Prostate gland (tissue), 2 donors: Measurements from ENCODE around the gene SNX4. TPM values are rescaled to one million over a fixed set of nuclear protein-coding genes. Genes with fewer than 3 reads are reported as not detected.

ENCODE experiments used
- DNase-seq: peaks from one replicate; pipeline ENCODE4 v3.0.0-alpha.2; 2019; ENCODE audit warnings: low spot score
- H3K27ac ChIP-seq, 2 donors: fragments of 200-600 bp; sonication (generic); 2 replicates each; pipeline ENCODE4 v1.5.1; 2017 to 2019
- H3K27me3 ChIP-seq: fragments of 200-600 bp; sonication (generic); replicated peaks from 2 replicates; pipeline ENCODE4 v1.5.1; 2019; ENCODE audit not compliant: insufficient read depth
- H3K36me3 ChIP-seq, 2 donors: fragments of 200-600 bp; sonication (generic); 1 replicate in 1 of 2; 2 replicates in 1 of 2; pipeline versions ENCODE4 v1.5.1 to v1.8.1; 2017 to 2019
- H3K4me1 ChIP-seq: fragments of 200-600 bp; sonication (generic); replicated peaks from 2 replicates; pipeline ENCODE4 v1.5.1; 2019
- H3K4me3 ChIP-seq, 2 donors: fragments of 200-600 bp; sonication (generic); 2 replicates each; pipeline ENCODE4 v1.5.1; 2017 to 2019
- H3K9me3 ChIP-seq: fragments of 200-600 bp; sonication (generic); 2 replicates; pipeline ENCODE4 v1.5.1; 2017
- CTCF ChIP-seq, 4 experiments: fragments of 200-600 bp in 2 of 4; fragments of 450-650 bp in 2 of 4; sonication (generic) in 2 of 4; IDR thresholded peaks; 1 replicate in 3 of 4; 2 replicates in 1 of 4; pipeline ENCODE4 v1.5.1; 2016 to 2019; ENCODE audit warnings: antibody characterized with exemption in 4 of 4, mild to moderate bottlenecking in 2 of 4, moderate library complexity in 2 of 4
- POLR2A ChIP-seq: fragments of 450-650 bp; IDR thresholded peaks from one replicate; pipeline ENCODE4 v1.6.1; 2016; ENCODE audit warnings: antibody characterized with exemption, mild to moderate bottlenecking
- POLR2AphosphoS5 ChIP-seq: sonication (generic); formaldehyde crosslinking; IDR thresholded peaks from one replicate; pipeline ENCODE4 v1.6.1; 2017; ENCODE audit warnings: antibody characterized with exemption
- WGBS: methylation state at CpG from one replicate; pipeline ENCODE4 v1.1.5; 2018; 5-methylcytosine and 5-hydroxymethylcytosine counted together
- intact Hi-C: fragments of 100-400 bp; cut with DNase I; formaldehyde crosslinking; loops from one replicate; pipeline ENCODE4 v1.14.2; 2022
- total RNA-seq, 2 donors: library from RNA; depleted of rRNA; stranded (reverse); fragments of >200 nt; gene quantifications; one replicate each; pipeline ENCODE4 v1.1.0, GENCODE V29; 2016

Gene SNX4
- total RNA-seq, 2 donors from 2014 or later, result 50.7 to 60.0 TPM

GRCh38 chr3:125440970-125441369, 79.0 kb downstream of the SNX4 start:
- no peak for DNase-seq
- no peaks in the 10 kb centered on the region for H3K27me3 ChIP-seq
- no peak overlapping the region for H3K4me3 ChIP-seq
- no peak for TF ChIP-seq CTCF (IDR thresholded peaks at IDR 0.05)
- TF ChIP-seq POLR2A, result no peak
- no peak for TF ChIP-seq POLR2AphosphoS5
- H3K36me3 ChIP-seq, result no peaks in the 10 kb centered on the region
- no peaks in the 10 kb centered on the region for H3K9me3 ChIP-seq
- H3K4me1 ChIP-seq, result no peaks in the 10 kb centered on the region
- no peak overlapping the region for H3K27ac ChIP-seq
- intact Hi-C loops, result no loop called here
- 97% methylated on average over 2 of the region's 2 CpGs for WGBS

GRCh38 chr3:125440559-125440955, 79.4 kb downstream of the SNX4 start:
- TF ChIP-seq POLR2AphosphoS5 (no peak), POLR2A (no peak), CTCF (IDR thresholded peaks at IDR 0.05) (no peak)
- H3K4me3 ChIP-seq, result no peak overlapping the region
- intact Hi-C loops, result no loop called here
- 76% methylated on average over 3 of the region's 3 CpGs for WGBS
- H3K36me3 ChIP-seq, result no peaks in the 10 kb centered on the region
- peak; percentile 16 for DNase-seq
- H3K4me1 ChIP-seq, result no peaks in the 10 kb centered on the region
- H3K27ac ChIP-seq, result no peak overlapping the region
- no peaks in the 10 kb centered on the region for H3K9me3 ChIP-seq
- H3K27me3 ChIP-seq, result no peaks in the 10 kb centered on the region

GRCh38 chr3:125437631-125438435, 82.2 kb downstream of the SNX4 start:
- 48% methylated on average over 9 of the region's 9 CpGs for WGBS
- no peaks in the 10 kb centered on the region for H3K4me1 ChIP-seq
- peak; percentile 21 for DNase-seq

GRCh38 chr3:125436921-125437320, 83.1 kb downstream of the SNX4 start:
- Histone ChIP-seq H3K4me3 (no peak overlapping the region), H3K4me1 (no peaks in the 10 kb centered on the region), H3K27ac (no peak overlapping the region), H3K36me3 (no peaks in the 10 kb centered on the region), H3K27me3 (no peaks in the 10 kb centered on the region), H3K9me3 (no peaks in the 10 kb centered on the region)
- intact Hi-C loops, result loop anchor here (2.0 to 10.0 kb wide), 4 partner anchors 272 to 672 kb away; no protein-coding TSS in a partner anchor
- DNase-seq, result no peak
- 77% methylated on average over 7 of the region's 7 CpGs for WGBS
- no peak for TF ChIP-seq POLR2A
- no peak for TF ChIP-seq CTCF (IDR thresholded peaks at IDR 0.05)

More at GRCh38 chr3:125437631-125438435, 82.2 kb downstream of the SNX4 start:
- H3K4me3 ChIP-seq, result no peak overlapping the region
- no peaks in the 10 kb centered on the region for H3K36me3 ChIP-seq
- H3K27me3 ChIP-seq, result no peaks in the 10 kb centered on the region
- intact Hi-C loops, result loop anchor here (2.0 to 10.0 kb wide), 4 partner anchors 273 to 673 kb away; no protein-coding TSS in a partner anchor
- TF ChIP-seq CTCF (IDR thresholded peaks at IDR 0.05) (peak; percentile 85 to 96 (median 90)), POLR2AphosphoS5 (no peak), POLR2A (no peak)
- H3K9me3 ChIP-seq, result no peaks in the 10 kb centered on the region
- no peak overlapping the region for H3K27ac ChIP-seq

GRCh38 chr3:125435231-125435630, 84.8 kb downstream of the SNX4 start:
- intact Hi-C loops, result loop anchor here (5.0 to 10.0 kb wide), 3 partner anchors 270 to 670 kb away; no protein-coding TSS in a partner anchor
- H3K9me3 ChIP-seq, result no peaks in the 10 kb centered on the region
- TF ChIP-seq POLR2AphosphoS5 (no peak), POLR2A (no peak), CTCF (IDR thresholded peaks at IDR 0.05) (no peak)
- H3K36me3 ChIP-seq, result no peaks in the 10 kb centered on the region
- H3K4me1 ChIP-seq, result no peaks in the 10 kb centered on the region
- no peak overlapping the region for H3K27ac ChIP-seq
- 100% methylated on average over 2 of the region's 2 CpGs for WGBS
- H3K4me3 ChIP-seq, result no peak overlapping the region
- DNase-seq, result no peak
- no peaks in the 10 kb centered on the region for H3K27me3 ChIP-seq
